NCI-H748 (cell line): ENCODE data around the gene CALCB.

ENCODE experiments used
- DNase-seq: peaks from one replicate; lab custom pipeline; 2025; ENCODE audit not compliant: unreplicated experiment; lab: John Stamatoyannopoulos, UW

The CALCB gene

GRCh38 chr11:15074206-15075161 is 1.1 kb downstream of the CALCB start:
- peak; percentile 94 for DNase-seq

DNA sequence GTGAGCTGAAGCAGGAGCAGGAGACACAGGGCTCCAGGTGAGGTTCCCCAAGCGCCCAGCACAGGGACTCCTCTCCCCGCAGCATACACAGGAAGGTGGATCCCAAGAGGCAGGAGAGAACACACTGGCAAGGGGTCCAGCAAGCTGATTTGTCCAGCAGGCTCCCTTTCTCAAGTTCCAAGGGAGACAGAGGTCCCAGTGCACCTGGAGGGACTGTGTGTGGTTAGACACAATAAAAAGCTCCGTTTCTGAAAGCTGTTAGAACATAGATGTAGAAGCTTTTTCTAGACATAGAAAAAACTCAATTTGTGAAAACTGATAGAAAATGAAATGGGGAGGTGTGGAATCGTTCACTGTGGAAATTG is 1.8 kb downstream of the CALCB start:
- no peak for DNase-seq

- DNase-seq: no peak
These were observed 17.8 kb downstream of the CALCB start for GRCh38 chr11:15091175-15091574.

DNA sequence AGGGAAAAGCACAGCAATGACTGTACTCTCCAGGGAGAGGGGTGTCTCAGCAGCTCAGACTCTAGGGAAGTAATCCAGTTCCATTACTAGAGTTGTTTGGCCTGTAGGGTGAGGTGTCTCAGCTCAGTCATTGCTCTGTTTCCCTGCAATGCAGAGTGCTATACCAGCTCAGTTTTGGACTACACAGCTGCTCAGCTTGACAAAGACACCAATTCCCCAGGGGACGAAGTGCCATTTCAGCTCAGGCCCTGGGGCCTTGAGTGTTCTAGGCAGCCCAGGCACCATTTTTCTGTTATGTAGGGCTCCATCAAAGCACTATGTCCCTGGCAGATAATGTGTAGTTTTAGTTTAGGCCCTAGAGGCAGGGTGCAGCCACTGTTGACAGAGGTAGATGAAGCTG is 18.2 kb downstream of the CALCB start:
- DNase-seq: no peak

DNA sequence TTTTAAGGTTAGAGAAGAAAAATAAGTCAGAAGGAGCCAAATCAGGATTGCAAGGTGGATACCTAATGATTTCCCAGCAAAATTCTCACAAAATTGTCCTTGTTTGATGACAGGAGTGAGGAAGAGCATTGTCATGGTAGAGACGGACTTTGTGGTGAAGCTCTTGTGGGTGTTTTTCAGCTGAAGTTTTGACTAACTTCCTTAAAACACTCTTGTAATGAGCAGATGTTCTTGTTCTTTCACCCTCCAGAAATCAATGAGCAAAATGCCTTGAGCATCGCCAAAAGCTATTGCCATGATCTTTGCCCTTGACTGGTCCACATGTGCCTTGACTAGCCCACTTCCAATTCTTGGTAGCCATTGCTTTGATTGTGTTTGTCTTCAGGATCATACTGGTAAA is 20.0 kb downstream of the CALCB start:
- DNase-seq: no peak

GRCh38 chr11:15095736-15096228 is 22.4 kb downstream of the CALCB start:
- no peak for DNase-seq

DNA sequence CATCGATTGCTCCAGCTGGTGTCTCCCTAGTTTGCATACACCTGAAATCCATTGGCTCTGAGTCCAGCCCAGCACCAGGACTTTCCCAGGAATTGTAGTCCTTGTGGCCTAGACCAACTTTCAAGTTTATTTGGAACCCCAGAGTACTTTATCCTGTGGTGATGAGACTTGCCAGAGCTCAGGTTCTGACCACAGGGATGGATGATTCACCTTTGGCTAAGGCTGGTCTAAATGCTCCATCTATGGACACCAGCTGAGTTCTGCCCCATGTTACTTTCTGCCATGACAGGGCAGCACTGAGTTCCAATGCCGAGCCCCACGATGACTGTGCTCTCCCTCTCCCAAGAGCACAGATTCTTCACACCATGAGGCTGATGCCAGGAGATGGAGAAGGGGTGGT is 24.0 kb downstream of the CALCB start:
- no peak for DNase-seq

DNA sequence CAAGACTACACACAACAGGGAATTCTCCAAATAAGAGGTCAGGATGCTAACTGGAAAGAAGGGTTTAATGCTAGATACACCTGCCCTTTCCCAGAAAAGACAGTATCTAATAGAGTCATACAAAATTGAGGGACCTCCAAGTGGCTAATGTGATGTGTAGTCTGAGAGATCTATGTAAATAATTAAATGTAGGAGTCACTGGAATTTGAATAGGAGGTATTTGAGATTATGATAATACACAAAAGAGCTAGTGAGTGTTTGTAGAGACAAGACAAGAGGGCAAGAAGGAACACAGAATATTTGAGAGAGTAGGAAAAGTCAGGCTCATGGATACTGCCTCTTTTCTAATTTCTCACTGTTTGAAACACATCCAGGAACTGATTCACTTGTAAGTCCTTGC is 25.9 kb downstream of the CALCB start:
- no peak for DNase-seq

- DNase-seq: peak; percentile 64
These were observed 27.8 kb downstream of the CALCB start for GRCh38 chr11:15101072-15101709.

GRCh38 chr11:15104166-15104565 is 30.8 kb downstream of the CALCB start:
- DNase-seq: no peak

DNA sequence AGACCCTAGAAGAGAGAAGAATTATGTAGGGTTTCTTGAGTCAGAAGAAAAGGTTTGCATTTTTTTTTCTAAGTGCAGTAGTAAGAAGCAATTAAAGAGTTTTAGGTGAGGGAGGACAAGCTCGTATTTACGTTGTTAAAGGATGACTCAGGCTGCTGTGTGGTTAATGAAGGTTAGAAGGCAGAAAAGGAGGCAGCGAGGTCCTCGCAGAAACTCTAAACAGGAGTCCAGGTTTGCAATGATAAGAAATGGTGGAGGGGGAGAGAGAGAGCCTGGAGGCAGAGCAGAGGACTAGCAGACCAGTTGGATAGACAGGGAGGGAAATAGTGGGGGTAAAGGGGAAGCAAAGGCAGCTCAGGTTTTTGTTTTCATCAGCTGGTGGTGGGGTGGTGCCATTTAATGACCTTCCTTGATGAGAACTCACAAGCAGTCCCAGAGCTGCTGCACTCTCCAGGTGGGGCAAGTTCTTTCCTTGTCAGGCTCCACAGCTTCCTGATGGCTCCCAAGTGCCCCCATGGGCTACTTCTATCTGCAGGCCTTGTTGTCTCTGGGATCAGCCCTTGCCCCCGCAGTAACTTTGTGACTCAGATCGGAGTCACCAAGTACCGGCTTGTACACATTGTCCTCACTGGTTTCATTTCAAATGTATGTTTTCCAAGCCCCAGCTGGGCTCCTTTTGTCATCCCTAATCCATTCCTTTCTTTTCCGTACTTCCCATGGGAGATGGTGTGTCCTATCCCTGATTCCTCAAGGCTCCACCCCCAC is 33.0 kb downstream of the CALCB start:
- DNase-seq: no peak

DNA sequence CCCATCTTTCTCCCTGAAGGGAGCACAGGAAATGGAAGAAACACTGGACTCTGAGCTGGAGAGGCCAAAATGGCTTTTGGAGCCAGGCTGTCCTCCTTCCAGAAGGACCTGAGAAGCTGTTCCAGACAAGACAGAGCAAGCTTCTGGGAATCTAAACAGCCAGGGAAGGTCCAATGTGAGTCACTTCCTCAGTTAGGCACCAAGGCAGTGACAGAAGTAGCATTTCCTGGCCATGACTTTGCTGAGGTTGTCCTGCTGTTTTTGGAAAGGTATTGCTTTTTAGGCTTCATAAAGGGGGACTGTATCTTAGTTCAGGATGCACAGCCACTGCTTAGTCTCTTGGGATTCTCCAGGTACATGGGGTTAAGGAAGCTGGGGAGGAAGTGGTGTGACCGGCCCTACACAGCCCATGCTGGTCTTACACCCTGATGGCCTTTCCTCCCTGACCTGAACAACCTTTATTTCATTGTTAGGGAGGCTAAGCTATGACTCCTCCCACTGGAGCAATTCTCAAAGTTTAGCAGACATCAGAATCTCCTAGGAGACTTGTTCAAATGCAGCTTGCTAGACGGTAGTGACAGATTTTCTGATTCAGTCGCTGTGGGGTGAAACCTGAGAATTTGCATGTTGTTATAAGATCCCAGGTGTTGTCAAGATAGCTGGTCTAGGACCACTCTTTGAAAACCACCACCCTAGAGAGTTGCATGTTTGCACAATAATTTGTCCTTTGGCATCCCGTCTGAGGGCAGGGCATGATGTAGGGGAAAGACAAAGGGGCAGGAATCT is 34.5 kb downstream of the CALCB start:
- DNase-seq: no peak

DNA sequence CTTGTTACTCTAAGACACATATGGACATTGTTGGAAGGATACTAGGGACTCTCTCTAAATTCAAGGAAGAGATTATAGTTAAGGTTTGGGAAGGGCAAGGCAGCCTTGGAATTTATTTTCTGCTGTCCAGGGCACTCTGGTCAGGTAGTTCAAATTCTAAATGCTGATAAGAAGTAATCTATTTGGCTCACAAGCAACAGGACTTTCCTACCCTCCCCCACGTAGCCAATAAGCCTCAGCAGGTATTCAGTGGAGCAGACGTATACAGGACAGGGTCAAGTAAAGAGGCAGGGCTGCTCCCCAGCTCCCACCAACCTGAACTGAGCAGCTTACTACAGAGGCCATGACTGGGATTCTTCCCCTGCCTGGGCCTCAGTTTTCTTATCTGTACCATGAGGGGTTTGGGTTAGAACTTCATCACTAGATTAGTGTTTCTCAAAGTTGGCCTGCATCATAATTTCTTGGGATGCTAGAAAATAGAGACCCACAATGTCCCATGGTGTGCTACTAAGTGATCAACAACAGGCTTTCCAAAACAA is 35.3 kb downstream of the CALCB start:
- no peak for DNase-seq

DNA sequence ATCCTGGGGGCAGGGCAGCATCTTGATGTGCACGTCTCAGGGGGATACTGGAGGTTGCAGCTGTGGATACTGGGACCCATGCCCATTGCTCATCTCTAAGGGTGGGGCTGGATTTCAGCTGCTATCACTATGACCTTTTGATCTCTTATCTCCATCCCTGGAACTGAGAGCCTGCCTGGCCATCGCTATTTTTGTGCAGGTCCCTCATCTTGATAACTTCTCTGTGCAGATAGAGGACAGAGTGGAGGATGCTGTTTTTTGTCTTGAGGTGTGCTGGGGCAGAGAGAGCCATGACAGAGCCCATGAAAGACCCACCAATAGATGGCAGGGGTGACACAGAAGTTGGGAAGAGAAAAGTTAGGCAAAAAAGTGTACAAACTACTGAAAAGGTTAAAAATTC is 36.2 kb downstream of the CALCB start:
- DNase-seq: no peak

DNA sequence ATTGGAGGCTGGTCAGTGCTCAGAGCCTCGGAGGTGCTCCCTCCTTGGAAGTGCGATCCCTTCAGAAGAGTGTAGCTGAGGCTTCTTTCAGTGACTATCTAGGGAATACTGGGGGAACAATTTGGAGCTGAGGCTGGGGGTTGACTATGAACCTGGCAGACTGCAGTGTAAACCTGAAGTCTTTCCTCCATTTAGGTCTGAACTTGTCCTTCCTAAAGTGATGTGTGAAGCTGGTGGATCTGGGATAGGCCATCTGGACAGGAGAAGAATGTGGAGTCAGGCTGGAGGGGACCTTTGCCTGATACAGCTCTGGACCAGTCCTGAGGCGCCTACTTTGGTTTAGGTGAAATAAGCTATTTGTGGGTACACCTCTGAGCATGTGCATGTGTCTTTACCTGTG is 37.8 kb downstream of the CALCB start:
- DNase-seq: no peak

DNA sequence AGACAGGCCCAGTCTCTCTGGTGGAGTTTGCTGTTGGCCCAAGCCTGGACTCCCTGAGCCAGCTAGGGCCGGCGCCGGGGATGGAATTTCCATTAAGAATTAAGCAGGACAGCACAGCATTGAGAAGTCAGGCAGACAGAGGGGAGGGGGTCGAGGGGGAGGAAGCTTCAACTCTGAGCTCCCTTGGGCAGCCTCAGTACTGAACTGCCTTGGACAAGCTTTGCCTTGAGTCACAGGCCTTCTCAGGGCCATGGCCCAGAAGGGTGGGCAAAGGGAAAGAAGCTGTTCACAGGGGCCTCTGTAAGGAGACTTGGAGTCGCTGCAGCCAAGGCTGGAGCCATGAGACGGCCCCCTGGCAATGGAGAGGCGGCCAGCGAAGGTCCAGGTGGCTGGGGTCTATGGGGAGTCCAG is 38.7 kb downstream of the CALCB start:
- no peak for DNase-seq

- DNase-seq: no peak
These were observed 40.0 kb downstream of the CALCB start for GRCh38 chr11:15113381-15113780.

DNA sequence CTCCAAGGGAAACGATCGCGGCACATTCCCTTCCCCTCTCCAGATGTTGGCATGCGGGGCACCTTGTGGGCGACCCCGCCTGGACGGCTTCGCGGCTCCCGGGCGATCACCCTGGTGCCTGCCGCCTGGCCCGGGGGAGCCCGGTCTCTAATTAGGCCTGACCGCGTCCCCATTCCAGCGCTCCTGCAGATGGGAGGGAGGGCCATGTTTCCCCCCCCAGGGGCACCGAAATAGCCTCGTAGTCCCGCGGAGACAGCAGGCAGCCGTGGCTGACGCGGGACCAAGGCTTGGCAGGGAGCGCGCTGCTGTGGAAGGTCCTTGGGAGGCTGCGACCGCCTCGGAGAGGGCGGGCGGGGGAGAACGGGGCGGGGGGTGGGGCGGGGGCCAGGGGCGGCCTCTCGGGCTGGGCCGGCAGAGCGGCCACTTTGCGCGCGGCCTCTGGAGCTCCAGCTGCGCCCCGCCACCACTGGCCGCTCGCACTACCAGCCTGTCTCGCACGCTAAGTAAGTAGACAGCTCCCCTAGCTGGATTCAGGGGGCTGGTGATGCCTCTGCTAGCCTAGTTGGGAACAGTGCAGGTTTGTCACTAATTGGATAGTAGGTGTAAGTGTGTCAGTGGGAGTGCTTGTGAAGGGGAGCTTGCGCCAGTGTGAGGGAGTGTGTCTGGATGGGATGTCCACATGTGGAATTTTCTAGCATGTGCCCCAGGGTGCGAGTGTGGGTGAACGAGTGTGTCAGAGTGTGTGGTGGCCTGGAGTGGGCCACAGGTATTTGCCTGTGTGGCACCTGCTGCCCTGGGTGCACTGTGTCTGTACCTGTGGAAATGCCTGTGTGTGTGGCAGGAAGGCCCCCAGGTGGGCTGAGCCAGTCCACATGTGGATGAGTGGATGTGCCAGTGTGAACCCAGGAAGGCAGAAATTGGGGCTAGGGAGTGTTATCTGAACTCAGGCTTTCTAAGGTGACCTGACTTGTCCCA is 41.4 kb downstream of the CALCB start, which contains the start of gene INSC:
Gene INSC (plus strand): TSS at position 423 of the 975 bp plus-strand sequence. CDS start 34,252 bp downstream, outside the sequence.
- DNase-seq: peak; percentile 59

- no peak for DNase-seq
These were observed 42.3 kb downstream of the CALCB start for GRCh38 chr11:15115686-15116085.
